LNCaP clone FGC (cell line): ENCODE results near the gene CC2D1A.

Experiments
- DNase-seq: peaks from one replicate; pipeline ENCODE4 v3.0.0-alpha.2; 2011; ENCODE audit warnings: low read depth
- H3K4me3 ChIP-seq: 2 replicates; pipeline ENCODE4 v1.5.1; 2011; ENCODE audit warnings: mild to moderate bottlenecking, low read depth, low read length, control low read depth
- TF ChIP-seq, protein P1 (sequence below): IDR thresholded peaks from 2 replicates; pipeline ENCODE4 v1.5.1; 2012; ENCODE audit warnings: mild to moderate bottlenecking; ENCODE audit not compliant: control insufficient read depth, insufficient read depth; ENCODE audit errors: extremely low read depth

The CC2D1A gene

DNA sequence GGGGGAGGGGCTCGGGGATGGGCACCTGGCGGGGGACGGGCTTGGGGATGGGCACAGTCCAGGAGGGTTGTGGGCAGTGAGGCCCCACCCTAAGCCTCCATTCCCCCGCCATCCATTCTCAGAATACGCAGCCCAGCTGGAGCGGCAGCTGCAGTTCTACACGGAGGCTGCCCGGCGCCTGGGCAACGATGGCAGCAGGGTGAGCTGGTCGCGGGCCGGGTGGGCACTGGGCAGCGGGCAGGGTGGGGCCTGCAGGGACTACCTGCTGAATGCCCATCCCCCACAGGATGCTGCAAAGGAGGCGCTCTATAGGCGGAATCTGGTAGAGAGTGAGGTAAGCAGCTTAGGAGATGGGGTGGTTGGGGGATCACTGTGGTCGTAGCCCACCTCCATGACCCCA is 24.0 kb downstream of the CC2D1A start:
- no peak overlapping the region for H3K4me3 ChIP-seq
- TF ChIP-seq, protein P1, sequence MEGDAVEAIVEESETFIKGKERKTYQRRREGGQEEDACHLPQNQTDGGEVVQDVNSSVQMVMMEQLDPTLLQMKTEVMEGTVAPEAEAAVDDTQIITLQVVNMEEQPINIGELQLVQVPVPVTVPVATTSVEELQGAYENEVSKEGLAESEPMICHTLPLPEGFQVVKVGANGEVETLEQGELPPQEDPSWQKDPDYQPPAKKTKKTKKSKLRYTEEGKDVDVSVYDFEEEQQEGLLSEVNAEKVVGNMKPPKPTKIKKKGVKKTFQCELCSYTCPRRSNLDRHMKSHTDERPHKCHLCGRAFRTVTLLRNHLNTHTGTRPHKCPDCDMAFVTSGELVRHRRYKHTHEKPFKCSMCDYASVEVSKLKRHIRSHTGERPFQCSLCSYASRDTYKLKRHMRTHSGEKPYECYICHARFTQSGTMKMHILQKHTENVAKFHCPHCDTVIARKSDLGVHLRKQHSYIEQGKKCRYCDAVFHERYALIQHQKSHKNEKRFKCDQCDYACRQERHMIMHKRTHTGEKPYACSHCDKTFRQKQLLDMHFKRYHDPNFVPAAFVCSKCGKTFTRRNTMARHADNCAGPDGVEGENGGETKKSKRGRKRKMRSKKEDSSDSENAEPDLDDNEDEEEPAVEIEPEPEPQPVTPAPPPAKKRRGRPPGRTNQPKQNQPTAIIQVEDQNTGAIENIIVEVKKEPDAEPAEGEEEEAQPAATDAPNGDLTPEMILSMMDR: no peak
- no peak for DNase-seq

DNA sequence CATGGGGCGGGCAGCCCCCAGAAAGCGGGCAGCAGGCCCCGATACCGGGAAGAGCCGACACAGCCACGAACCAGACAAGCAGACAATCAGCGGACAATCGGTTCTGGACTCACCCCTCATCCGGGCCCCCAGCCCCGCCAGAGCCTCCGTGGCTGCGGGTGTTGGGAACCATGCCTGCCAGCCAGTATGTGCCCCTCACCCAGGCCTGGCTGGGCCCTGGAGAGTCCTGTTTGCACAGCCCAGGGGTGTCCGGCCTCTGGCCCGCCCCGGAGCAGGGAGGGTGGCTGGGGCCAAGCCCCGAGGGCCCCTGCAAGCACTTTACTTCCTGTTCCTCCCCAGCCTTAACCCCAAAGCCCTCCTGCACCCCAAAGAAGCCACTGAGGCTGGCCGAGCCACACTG is 24.4 kb downstream of the CC2D1A start:
- H3K4me3 ChIP-seq: no peak overlapping the region
- TF ChIP-seq, protein P1: no peak
- no peak for DNase-seq

DNA sequence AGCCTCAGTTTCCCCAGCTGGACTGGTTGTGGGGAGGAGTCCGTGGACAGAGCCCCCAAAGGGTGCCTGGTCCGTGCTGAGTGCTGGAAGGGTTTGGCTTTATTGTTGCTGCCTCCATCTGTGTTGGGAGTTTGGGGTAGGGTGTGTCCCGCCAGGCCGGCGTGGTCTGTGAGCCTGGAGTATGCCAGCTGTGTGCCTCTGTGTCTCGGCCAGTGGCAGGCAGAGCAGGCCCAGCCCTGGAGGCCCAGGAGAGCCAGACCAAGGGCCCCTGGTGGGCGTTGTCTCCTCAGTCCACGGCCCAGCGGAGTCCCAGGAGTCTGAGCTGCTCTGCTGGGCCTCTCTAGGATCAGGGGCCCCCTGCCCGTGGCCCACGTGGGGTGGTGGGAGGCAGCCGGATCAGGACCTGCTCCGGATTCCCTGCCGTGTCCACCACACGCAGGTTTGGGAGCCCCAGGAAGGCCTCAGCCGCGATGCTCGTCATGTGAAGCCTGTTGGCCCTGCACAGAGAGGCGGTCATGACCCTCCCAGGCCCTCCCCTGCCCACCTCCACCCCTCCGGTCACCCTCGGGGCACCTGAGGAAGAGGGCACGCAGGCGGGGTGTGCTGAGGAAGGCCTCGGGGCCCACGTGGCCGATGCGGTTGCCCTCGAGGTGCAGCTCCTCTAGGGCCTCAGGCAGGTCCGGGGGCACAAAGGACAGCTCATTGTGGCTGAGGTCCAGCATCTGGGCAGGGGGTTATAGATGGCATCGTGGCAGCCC is 25.6 kb downstream of the CC2D1A start:
- no peak overlapping the region for H3K4me3 ChIP-seq
- DNase-seq: no peak
- TF ChIP-seq, protein P1: no peak

DNA sequence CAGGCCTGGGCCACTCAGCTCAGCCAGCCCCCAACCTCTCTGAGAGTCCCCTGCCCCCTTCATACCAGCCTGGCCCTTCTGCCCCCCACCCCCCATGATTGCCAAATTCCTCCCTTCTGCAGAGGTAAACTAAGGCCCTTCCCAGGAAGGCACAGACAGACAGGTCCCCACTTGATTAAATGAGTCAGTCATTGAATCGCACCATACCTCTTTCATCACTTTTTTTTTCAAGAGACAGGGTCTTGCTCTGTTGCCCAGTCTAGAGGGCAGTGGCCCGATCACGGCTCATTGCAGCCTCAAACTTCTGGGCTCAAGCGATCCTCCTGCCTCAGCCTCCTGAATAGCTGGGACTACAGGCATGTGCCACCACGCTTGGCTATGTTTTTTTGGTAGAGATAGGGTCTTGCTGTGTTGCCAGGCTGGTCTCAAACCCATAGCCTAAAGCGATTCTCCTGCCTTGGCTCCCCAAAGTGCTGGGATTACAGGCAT is 26.2 kb downstream of the CC2D1A start:
- DNase-seq: no peak
- no peak overlapping the region for H3K4me3 ChIP-seq
- TF ChIP-seq, protein P1: no peak

DNA sequence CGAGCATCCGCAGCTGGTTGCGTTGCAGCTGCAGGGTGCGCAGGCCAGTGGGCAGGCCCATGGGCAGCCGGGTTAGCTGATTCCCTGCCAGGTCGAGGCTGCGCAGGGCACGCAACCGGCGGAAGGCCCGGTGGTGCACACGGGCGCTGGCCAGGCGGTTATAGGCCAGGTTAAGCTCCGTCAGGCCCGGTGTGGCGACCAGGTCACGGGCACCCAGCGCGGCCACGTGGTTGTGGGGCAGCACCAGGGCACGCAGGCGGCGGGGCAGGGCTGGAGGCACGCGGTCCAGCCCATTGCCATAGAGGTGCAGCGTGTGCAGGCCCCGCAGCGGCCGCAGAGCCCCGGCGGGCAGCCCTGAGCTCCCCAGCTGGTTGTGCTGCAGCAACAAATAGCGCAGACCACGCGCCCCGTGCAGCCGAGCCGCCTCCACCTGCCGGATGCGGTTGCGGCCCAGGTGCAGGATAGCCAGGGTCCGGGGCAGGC is 27.0 kb downstream of the CC2D1A start:
- DNase-seq: no peak

DNA sequence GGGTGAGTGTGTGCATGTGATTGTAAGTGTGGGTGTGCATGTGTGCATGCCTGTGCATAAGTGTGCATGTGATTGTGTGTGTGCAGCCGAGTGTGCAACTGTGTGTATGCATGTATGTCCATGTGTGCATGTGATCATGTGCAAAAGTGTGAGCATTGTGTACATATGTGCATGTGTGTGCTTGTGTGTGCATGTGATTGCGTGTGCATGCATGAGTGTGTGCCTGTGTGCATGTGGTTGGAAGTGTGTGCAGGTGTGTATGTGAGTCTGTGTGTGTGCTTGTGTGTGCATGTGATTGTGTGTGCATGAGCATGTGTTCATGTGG is 28.7 kb downstream of the CC2D1A start:
- DNase-seq: no peak
- TF ChIP-seq, protein P1: no peak
- no peak overlapping the region for H3K4me3 ChIP-seq

More for the DNA sequence above, 27.0 kb downstream of the CC2D1A start:
- no peak overlapping the region for H3K4me3 ChIP-seq
- TF ChIP-seq, protein P1: no peak
